H9 (cell line): Measurements from ENCODE around the gene MACC1. TPM values are rescaled to one million over a fixed set of nuclear protein-coding genes. Genes with fewer than 3 reads are reported as not detected.

Source experiments
- DNase-seq: peaks from one replicate; pipeline ENCODE4 v3.0.0-alpha.2; 2017
- H2AFZ ChIP-seq: one replicate; pipeline ENCODE4 v1.6.1; 2013; ENCODE audit warnings: mild to moderate bottlenecking, low read length, control low read depth, moderate library complexity
- H2AK5ac ChIP-seq: 2 replicates; pipeline ENCODE4 v1.6.1; 2013; ENCODE audit warnings: low read length, control low read depth, mixed read lengths; ENCODE audit not compliant: insufficient read length
- H2BK120ac ChIP-seq: one replicate; pipeline ENCODE4 v1.6.1; 2013; ENCODE audit warnings: low read depth, mild to moderate bottlenecking, low read length, control low read depth, inconsistent platforms; ENCODE audit not compliant: poor library complexity, severe bottlenecking
- H2BK12ac ChIP-seq: 2 replicates; pipeline ENCODE4 v1.6.1; 2013; ENCODE audit warnings: low read length, control low read depth, mixed read lengths, low read depth; ENCODE audit not compliant: insufficient read length
- H2BK15ac ChIP-seq: 2 replicates; pipeline ENCODE4 v1.6.1; 2013; ENCODE audit warnings: low read depth, low read length, control low read depth
- H2BK20ac ChIP-seq: one replicate; pipeline ENCODE4 v1.6.1; 2013; ENCODE audit warnings: low read depth, mild to moderate bottlenecking, low read length, control low read depth, inconsistent platforms; ENCODE audit not compliant: poor library complexity, severe bottlenecking
- H2BK5ac ChIP-seq: 2 replicates; pipeline ENCODE4 v1.6.1; 2013; ENCODE audit warnings: low read length, control low read depth, mixed read lengths; ENCODE audit not compliant: insufficient read length
- H3K14ac ChIP-seq: 2 replicates; pipeline ENCODE4 v1.6.1; 2013; ENCODE audit warnings: low read length, control low read depth; ENCODE audit not compliant: insufficient read depth
- H3K18ac ChIP-seq: 2 replicates; pipeline ENCODE4 v1.6.1; 2013; ENCODE audit warnings: low read depth, mild to moderate bottlenecking, mixed read lengths, low read length, control low read depth; ENCODE audit not compliant: insufficient read length
- H3K23ac ChIP-seq: 2 replicates; pipeline ENCODE4 v1.6.1; 2013; ENCODE audit warnings: low read length, control low read depth, mixed read lengths, low read depth; ENCODE audit not compliant: insufficient read length
- H3K23me2 ChIP-seq: 2 replicates; pipeline ENCODE4 v1.6.1; 2013; ENCODE audit warnings: low read depth, mild to moderate bottlenecking, mixed read lengths, low read length, control low read depth; ENCODE audit not compliant: insufficient read length, poor library complexity, severe bottlenecking
- H3K27ac ChIP-seq: 2 replicates; pipeline ENCODE4 v1.5.1; 2013; ENCODE audit warnings: low read length, control low read depth, mixed read lengths, low read depth; ENCODE audit not compliant: insufficient read length
- H3K27me3 ChIP-seq: 2 replicates; pipeline ENCODE4 v1.6.1; 2013; ENCODE audit warnings: low read length, control low read depth, inconsistent platforms; ENCODE audit not compliant: insufficient read depth
- H3K4ac ChIP-seq: 2 replicates; pipeline ENCODE4 v1.6.1; 2013; ENCODE audit warnings: low read depth, mild to moderate bottlenecking, control low read depth, inconsistent platforms, low read length, moderate library complexity
- H3K4me1 ChIP-seq: 2 replicates; pipeline ENCODE4 v1.6.1; 2013; ENCODE audit warnings: low read length, control low read depth, inconsistent platforms; ENCODE audit not compliant: insufficient read depth
- H3K4me2 ChIP-seq: 2 replicates; pipeline ENCODE4 v1.6.1; 2013; ENCODE audit warnings: low read length, control low read depth, mixed read lengths; ENCODE audit not compliant: insufficient read length, insufficient read depth
- H3K56ac ChIP-seq: 2 replicates; pipeline ENCODE4 v1.6.1; 2013; ENCODE audit warnings: low read depth, mild to moderate bottlenecking, mixed read lengths, low read length, control low read depth; ENCODE audit not compliant: insufficient read length
- H3K79me1 ChIP-seq: 2 replicates; pipeline ENCODE4 v1.6.1; 2013; ENCODE audit warnings: low read depth, mild to moderate bottlenecking, moderate library complexity, low read length, control low read depth, inconsistent platforms; ENCODE audit not compliant: insufficient read depth, poor library complexity, severe bottlenecking
- H3K79me2 ChIP-seq: 2 replicates; pipeline ENCODE4 v1.6.1; 2013; ENCODE audit warnings: low read length, control low read depth, inconsistent platforms; ENCODE audit not compliant: insufficient read depth
- H3K9ac ChIP-seq: 2 replicates; pipeline ENCODE4 v1.6.1; 2013; ENCODE audit warnings: low read length, control low read depth, mixed read lengths; ENCODE audit not compliant: insufficient read length; ENCODE audit errors: extremely low read depth
- H3K9me3 ChIP-seq: one replicate; pipeline ENCODE4 v1.6.1; 2013; ENCODE audit warnings: low read depth, low read length, inconsistent platforms; ENCODE audit not compliant: control insufficient read depth
- H3T11ph ChIP-seq: one replicate; pipeline ENCODE4 v1.6.1; 2013; ENCODE audit warnings: mild to moderate bottlenecking, low read length, control low read depth, inconsistent platforms
- H4K20me1 ChIP-seq: one replicate; pipeline ENCODE4 v1.6.1; 2013; ENCODE audit not compliant: control insufficient read depth, insufficient read length, insufficient read depth
- H4K5ac ChIP-seq: 2 replicates; pipeline ENCODE4 v1.6.1; 2013; ENCODE audit warnings: low read depth, mild to moderate bottlenecking, mixed read lengths, low read length, control low read depth; ENCODE audit not compliant: insufficient read length
- H4K8ac ChIP-seq: replicated peaks from 2 replicates; pipeline ENCODE4 v1.6.1; 2013; ENCODE audit warnings: low read length, control low read depth, mixed read lengths, low read depth; ENCODE audit not compliant: insufficient read length
- H4K91ac ChIP-seq: 2 replicates; pipeline ENCODE4 v1.6.1; 2013; ENCODE audit warnings: low read depth, mild to moderate bottlenecking, moderate library complexity, mixed read lengths, low read length, control low read depth; ENCODE audit not compliant: insufficient read length
- H3K27ac Mint-ChIP-seq, 3 experiments: 2 replicates in 2 of 3; 3 replicates in 1 of 3; pipeline ENCODE4 v1.8.0; 2020 to 2021; ENCODE audit warnings: mixed read lengths in 3 of 3, mild to moderate bottlenecking in 1 of 3, moderate library complexity in 1 of 3
- H3K27me3 Mint-ChIP-seq: 2 replicates; pipeline ENCODE4 v1.8.0; 2021; ENCODE audit warnings: low read depth, mild to moderate bottlenecking, moderate library complexity, mixed read lengths
- H3K36me3 Mint-ChIP-seq, 3 experiments: 2 replicates in 2 of 3; 3 replicates in 1 of 3; pipeline ENCODE4 v1.8.0; 2020 to 2021; ENCODE audit warnings: low read depth in 3 of 3, mixed read lengths in 3 of 3; ENCODE audit not compliant: insufficient read depth in 1 of 3
- H3K4me1 Mint-ChIP-seq, 2 experiments: 2 replicates each; pipeline ENCODE4 v1.8.0; 2020; ENCODE audit warnings: mixed read lengths in 2 of 2
- H3K4me3 Mint-ChIP-seq, 2 experiments: 2 replicates in 1 of 2; 3 replicates in 1 of 2; pipeline ENCODE4 v1.8.0; 2020 to 2021; ENCODE audit warnings: mild to moderate bottlenecking in 2 of 2, mixed read lengths in 2 of 2, moderate library complexity in 1 of 2
- H3K9me3 Mint-ChIP-seq, 2 experiments: 2 replicates in 1 of 2; 3 replicates in 1 of 2; pipeline ENCODE4 v1.8.0; 2020; ENCODE audit warnings: mild to moderate bottlenecking in 2 of 2, mixed read lengths in 2 of 2, moderate library complexity in 1 of 2
- WGBS: extraction: QIAGEN DNeasy Blood & Tissue Kit; methylation state at CpG from one replicate; pipeline ENCODE4 v1.1.7; 2013; ENCODE audit warnings: missing lambda C conversion rate, low lambda C conversion rate, mixed read lengths; ENCODE audit not compliant: insufficient read length; ENCODE audit errors: extremely low coverage; 5-methylcytosine and 5-hydroxymethylcytosine counted together
- total RNA-seq: library from RNA; stranded (reverse); gene quantifications from 2 replicates; pipeline ENCODE4 v1.2.1, GENCODE V29; 2021
- TF ChIP-seq, protein P1 (sequence below): fragments of 200-600 bp; sonication (generic); conservative IDR thresholded peaks from 3 replicates; pipeline ENCODE4 v1.8.0; 2021; ENCODE audit warnings: antibody characterized with exemption, mild to moderate bottlenecking

The MACC1 gene
- total RNA-seq, 1 experiment from 2014 or later, result 11.0 TPM

DNA sequence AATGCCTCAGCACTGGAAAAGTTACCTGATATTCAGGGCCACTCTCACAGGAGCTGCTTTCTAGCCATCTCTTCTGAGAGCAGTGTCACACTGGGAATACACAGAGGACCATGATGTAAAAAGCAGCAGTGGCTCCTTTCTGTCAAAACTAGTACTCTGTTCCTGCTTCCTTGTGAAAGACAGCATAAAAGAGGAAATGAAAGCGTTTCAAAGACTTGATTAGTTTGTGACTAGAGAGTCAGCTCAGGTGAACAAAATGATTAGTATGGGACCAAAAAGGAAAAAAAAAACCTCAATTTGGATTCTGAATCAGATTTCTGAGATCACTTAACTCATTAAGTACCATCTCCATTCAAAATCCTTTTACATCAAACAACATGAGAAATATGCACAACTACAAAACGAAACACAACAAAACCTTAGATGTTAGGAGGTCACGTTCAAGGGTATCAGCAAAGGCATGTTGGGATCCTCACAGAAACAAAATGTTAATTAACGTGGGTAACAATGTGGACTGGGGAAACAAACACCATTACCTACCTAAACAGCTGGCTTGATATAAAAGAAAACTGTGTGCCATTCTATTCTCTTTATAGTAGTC lies 103.7 kb downstream of the MACC1 start:
- 100% methylated on average over 1 of the region's 4 CpGs for whole genome bisulfite sequencing
- peaks cover 25% of the 10 kb centered on the region; the same call in 1 of the 2 replicates for H3K79me2 ChIP-seq

More for the DNA sequence above, 103.7 kb downstream of the MACC1 start:
- H2BK5ac ChIP-seq, result no peak overlapping the region
- H4K91ac ChIP-seq, result no peak overlapping the region
- no peak overlapping the region for H3K14ac ChIP-seq
- no peak overlapping the region for H3K4ac ChIP-seq
- peak overlapping the region in 2 of 3 experiments; percentile 71 to 81; a peak in 5 of 7 replicates for H3K27ac Mint-ChIP-seq
- H3K27ac ChIP-seq, result no peak overlapping the region
- peaks cover 13% of the 10 kb centered on the region; the same call in 1 of the 2 replicates for H3K4me1 ChIP-seq
- DNase-seq, result no peak
- no peak overlapping the region for H3K23ac ChIP-seq
- peaks cover 0 to 19% (median 2%) of the 10 kb centered on the region in 3 experiments; a peak in 4 of 7 replicates for H3K36me3 Mint-ChIP-seq
- no peak overlapping the region for H2BK20ac ChIP-seq
- H2AK5ac ChIP-seq, result no peak overlapping the region
- H3K9ac ChIP-seq, result no peak overlapping the region
- no peaks in the 10 kb centered on the region for H3K79me1 ChIP-seq
- no peak overlapping the region for H2AFZ ChIP-seq
- no peak overlapping the region for H3T11ph ChIP-seq
- H3K9me3 ChIP-seq, result no peaks in the 10 kb centered on the region
- no peak overlapping the region for H2BK120ac ChIP-seq
- no peak overlapping the region for H3K4me2 ChIP-seq
- H3K27me3 Mint-ChIP-seq, result no peaks in the 10 kb centered on the region
- H4K5ac ChIP-seq, result no peak overlapping the region
- peaks cover 26 to 70% of the 10 kb centered on the region in 2 experiments for H3K4me1 Mint-ChIP-seq
- TF ChIP-seq, protein P1, sequence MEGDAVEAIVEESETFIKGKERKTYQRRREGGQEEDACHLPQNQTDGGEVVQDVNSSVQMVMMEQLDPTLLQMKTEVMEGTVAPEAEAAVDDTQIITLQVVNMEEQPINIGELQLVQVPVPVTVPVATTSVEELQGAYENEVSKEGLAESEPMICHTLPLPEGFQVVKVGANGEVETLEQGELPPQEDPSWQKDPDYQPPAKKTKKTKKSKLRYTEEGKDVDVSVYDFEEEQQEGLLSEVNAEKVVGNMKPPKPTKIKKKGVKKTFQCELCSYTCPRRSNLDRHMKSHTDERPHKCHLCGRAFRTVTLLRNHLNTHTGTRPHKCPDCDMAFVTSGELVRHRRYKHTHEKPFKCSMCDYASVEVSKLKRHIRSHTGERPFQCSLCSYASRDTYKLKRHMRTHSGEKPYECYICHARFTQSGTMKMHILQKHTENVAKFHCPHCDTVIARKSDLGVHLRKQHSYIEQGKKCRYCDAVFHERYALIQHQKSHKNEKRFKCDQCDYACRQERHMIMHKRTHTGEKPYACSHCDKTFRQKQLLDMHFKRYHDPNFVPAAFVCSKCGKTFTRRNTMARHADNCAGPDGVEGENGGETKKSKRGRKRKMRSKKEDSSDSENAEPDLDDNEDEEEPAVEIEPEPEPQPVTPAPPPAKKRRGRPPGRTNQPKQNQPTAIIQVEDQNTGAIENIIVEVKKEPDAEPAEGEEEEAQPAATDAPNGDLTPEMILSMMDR, result no peak
- H4K8ac ChIP-seq, result no peak overlapping the region
- no peak overlapping the region for H2BK15ac ChIP-seq
- no peaks in the 10 kb centered on the region for H3K23me2 ChIP-seq
- no peak overlapping the region for H3K18ac ChIP-seq
- H2BK12ac ChIP-seq, result no peak overlapping the region
- H3K4me3 Mint-ChIP-seq, result no peak overlapping the region
- no peaks in the 10 kb centered on the region for H4K20me1 ChIP-seq
- H3K27me3 ChIP-seq, result no peaks in the 10 kb centered on the region
- H3K9me3 Mint-ChIP-seq, result no peaks in the 10 kb centered on the region
- H3K56ac ChIP-seq, result no peak overlapping the region
